HG02610 (cell line): ENCODE results near the gene DPP10.

Experiments
- ATAC-seq: cut with Tn5 transposase; IDR thresholded peaks from one replicate; pipeline ENCODE4 v1.9.1; 2021; ENCODE audit warnings: mild to moderate bottlenecking, moderate library complexity; ENCODE audit not compliant: unreplicated experiment

DPP10 gene

DNA sequence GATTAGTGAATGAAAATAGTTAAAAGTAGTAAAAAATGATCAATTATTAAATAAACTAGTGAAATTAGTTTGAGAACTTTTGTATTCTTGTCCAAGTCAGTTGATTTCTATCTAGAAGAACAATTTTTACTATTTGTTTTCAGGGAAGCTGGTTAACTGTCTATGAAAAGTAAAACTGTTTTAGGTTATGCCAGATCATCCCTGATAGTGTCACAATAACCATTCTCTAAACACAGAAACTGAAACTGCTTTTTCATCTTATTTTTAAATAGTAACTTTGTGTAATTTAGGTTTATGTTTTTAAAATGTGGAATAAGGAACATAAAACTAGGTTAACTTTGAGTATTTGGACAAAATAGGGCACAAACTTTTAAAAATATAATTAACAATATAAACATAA lies 1087.2 kb downstream of the DPP10 start:
- ATAC-seq: no peak

- no peak for ATAC-seq
These were observed 1090.6 kb downstream of the DPP10 start for GRCh38 chr2:115533081-115533480.

GRCh38 chr2:115541814-115542213 lies 1099.4 kb downstream of the DPP10 start:
- ATAC-seq: no peak

GRCh38 chr2:115542331-115542730 lies 1099.9 kb downstream of the DPP10 start:
- ATAC-seq: no peak

- ATAC-seq: no peak
These were observed 1100.6 kb downstream of the DPP10 start for GRCh38 chr2:115543024-115543423.

DNA sequence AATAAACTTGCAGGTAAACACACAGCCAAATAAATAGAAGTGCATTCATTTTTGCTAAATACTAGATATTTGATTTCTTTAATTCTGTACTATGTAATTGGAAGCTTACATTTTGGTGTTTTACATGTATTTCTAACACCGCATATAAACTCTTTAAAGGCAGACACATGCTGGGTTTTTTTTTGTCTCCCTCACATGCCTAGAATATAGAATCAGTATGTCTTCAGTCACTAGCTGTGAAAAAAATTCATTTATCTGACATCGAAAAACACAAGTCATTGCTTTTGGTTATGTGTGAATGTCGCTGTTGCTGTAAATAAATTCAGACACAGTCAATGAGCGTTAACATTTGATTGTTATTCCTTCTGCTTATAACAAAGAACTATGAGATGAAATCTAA lies 1101.0 kb downstream of the DPP10 start:
- no peak for ATAC-seq

DNA sequence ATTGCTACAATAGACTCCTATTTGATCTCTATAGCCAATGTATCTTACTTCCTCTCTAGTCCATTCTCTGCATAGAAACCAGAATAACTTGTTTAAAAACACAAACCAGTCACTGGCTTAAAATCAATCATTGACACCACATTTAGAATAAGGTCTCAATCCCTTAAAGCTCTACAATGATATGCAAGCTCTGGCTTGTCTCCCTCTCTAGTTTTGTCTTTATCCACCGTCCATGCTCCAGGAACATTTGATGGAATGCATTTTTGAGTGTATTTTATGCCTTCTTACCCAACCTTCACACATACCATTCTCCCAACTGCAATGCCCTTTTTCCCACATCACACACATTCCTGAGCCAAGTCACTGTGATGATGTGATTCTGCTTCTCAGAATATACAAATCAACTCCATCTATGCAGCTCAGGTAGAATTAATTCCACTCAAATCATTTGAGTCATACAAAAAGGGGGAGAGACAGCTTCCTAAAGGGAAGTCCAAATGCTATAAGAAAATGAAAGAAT lies 1107.2 kb downstream of the DPP10 start:
- ATAC-seq: no peak

DNA sequence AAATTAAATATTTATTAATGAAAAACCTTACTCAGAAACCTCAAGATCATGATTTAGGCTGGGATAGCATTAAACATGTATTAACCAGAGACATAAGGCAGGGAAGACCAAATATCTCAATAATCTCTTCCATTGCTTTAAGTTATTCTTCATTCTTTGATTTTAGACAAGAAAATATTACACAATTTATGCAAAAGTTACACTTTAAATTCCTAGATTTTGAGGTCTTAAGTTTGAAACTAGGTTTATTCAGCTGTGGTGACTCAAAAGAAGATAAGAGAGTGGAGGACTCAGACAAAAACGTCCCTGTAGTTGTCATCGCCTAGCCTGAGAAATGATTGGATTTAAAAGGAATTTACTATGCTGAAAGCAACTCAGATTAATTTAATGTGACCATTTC lies 1110.3 kb downstream of the DPP10 start:
- ATAC-seq: no peak

- no peak for ATAC-seq
These were observed 1111.7 kb downstream of the DPP10 start for GRCh38 chr2:115554153-115554552.

DNA sequence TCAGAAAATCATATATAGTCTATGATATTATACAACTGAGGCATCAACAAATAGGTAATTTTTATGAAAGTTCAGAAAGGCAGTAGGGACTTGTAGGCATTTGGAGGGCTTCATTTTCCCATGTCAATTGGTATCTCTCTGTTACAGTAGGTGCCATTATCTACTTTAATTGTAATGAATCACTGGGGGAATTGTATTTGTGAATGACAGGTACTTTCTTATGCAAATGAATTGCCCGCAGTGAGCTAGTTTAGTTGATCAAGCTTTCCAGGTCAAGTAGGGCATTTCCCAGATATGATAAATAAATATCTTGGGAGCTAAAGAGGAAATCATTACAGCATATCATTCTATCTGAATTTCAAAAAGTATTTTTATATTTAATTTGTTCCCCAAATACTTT lies 1116.3 kb downstream of the DPP10 start:
- no peak for ATAC-seq

- ATAC-seq: no peak
These were observed 1118.2 kb downstream of the DPP10 start for GRCh38 chr2:115560666-115561065.

- ATAC-seq: no peak
These were observed 1126.2 kb downstream of the DPP10 start for GRCh38 chr2:115568643-115569042.

DNA sequence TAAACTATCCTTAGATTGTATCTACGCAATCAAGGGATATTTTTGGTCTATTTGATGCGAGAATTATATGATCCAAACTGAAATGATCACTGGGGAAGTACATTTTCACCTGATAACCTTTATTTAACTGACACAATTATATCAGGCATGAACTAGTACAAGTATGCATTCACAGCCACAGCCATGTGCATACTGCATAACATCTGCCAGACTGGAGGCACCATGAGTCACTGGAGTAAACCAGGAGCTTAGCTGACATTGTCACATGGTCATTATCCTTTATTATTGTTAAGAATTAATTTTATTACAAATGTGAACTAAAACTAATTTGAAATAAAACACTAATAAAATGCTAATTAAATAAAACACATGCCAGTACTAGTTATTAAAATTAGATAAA lies 1127.1 kb downstream of the DPP10 start:
- no peak for ATAC-seq

GRCh38 chr2:115572746-115573145 lies 1130.3 kb downstream of the DPP10 start:
- no peak for ATAC-seq

- ATAC-seq: no peak
These were observed 1131.3 kb downstream of the DPP10 start for GRCh38 chr2:115573756-115574155.

DNA sequence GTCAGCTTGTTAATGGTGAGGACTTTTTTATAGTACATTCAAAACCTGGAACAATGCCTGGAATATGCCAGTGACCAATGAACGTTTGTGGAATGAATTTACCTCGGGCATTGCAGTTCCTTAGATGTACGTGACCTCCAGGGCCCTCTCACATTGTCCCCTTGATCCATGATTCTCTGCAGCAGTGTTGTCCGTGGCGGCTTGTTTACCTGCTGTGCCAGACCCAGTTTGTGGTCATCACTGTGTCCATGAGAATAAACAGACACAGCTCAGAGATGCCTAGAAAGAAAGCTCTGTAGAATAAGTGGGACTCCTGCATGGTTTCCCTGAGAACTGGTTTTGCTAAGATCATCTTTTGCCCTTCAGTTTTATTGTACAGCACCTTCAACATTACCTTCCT lies 1132.2 kb downstream of the DPP10 start:
- ATAC-seq: no peak

- no peak for ATAC-seq
These were observed 1138.3 kb downstream of the DPP10 start for GRCh38 chr2:115580784-115581183.

DNA sequence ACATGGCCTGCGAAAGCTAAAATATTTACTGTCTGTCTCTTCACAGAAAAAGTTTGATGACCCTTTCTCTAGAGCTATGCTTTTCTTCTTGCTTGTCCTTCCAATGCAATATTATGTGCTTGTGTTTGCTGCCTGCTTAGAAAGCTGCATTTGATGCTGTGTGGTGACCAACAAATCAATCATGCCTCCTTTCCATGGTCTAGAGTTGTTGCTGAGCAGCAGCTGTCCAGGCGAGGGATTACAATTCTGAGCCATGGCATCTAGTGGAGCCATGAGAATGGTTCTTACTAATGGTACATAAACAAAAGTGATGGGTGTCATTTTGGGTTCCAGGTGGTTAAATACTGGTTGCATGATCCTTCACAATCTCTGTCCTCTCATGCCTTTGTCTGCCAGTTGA lies 1142.1 kb downstream of the DPP10 start:
- ATAC-seq: no peak

GRCh38 chr2:115596659-115597375 lies 1154.4 kb downstream of the DPP10 start:
- no peak for ATAC-seq

GRCh38 chr2:115603285-115603684 lies 1160.8 kb downstream of the DPP10 start:
- ATAC-seq: no peak

DNA sequence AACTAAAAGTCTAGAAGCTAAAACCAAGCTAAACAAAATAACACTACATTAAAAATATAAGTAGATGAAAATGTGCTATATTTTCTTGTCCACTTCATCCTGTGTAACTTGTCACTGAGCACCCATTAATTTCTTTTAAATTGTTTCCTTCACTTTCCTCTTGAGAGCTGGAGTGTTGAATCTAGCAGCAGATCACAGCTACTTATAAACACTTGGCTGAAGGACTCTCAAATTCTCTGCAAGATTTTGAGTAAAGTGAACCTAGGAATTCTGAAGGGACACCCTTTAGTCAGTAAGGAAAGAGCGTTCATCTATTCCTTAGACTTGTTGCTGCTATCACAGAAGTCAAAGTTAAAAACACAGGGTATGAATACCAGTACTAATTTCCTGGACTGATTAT lies 1163.9 kb downstream of the DPP10 start:
- no peak for ATAC-seq

DNA sequence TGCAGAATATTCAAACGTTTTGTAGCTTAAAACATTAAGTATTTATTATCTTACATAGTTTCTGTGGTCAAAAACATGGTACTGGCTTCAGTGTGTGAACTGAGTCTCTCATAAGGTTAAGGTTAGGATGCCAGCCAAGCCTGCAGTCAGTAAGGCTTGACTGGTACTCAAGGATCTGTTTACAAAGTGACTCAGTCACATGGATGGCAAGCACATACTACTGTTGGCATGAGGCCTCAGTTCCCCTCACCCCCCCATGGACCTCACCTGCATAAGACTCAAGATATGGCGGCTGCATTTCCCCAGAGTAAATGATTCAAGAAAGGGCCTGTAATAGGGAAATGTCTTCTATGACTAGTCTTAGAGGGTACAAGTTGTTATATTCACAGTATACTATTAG lies 1167.5 kb downstream of the DPP10 start:
- no peak for ATAC-seq

GRCh38 chr2:115610888-115611287 lies 1168.4 kb downstream of the DPP10 start:
- ATAC-seq: no peak
